Hepatocyte (in vitro differentiated cells): ENCODE results near the gene EYS. TPM values are rescaled to one million over a fixed set of nuclear protein-coding genes. Genes with fewer than 3 reads are reported as not detected.

Experiments used
- DNase-seq: peaks from one replicate; pipeline ENCODE4 v3.0.0-alpha.2; 2016; ENCODE audit warnings: low spot score
- H2AFZ ChIP-seq: fragments of 200-600 bp; sonication (generic); 2 replicates; pipeline ENCODE4 v1.6.0; 2016; ENCODE audit warnings: antibody characterized with exemption, mild to moderate bottlenecking
- H3K27ac ChIP-seq: fragments of 200-600 bp; sonication (generic); 2 replicates; pipeline ENCODE4 v1.5.1; 2016; ENCODE audit warnings: mild to moderate bottlenecking
- H3K27me3 ChIP-seq: fragments of 200-600 bp; sonication (generic); 2 replicates; pipeline ENCODE4 v1.6.1; 2016
- H3K36me3 ChIP-seq: fragments of 200-600 bp; sonication (generic); replicated peaks from 2 replicates; pipeline ENCODE4 v1.5.1; 2016; ENCODE audit warnings: low read depth; ENCODE audit not compliant: insufficient read depth
- H3K4me1 ChIP-seq: fragments of 200-600 bp; sonication (generic); 2 replicates; pipeline ENCODE4 v1.5.1; 2016; ENCODE audit warnings: mild to moderate bottlenecking, moderate library complexity; ENCODE audit not compliant: insufficient read depth
- H3K4me2 ChIP-seq: fragments of 200-600 bp; sonication (generic); 2 replicates; pipeline ENCODE4 v1.6.0; 2016
- H3K4me3 ChIP-seq: fragments of 200-600 bp; sonication (generic); 2 replicates; pipeline ENCODE4 v1.5.1; 2016; ENCODE audit warnings: mild to moderate bottlenecking
- H3K79me2 ChIP-seq: fragments of 200-600 bp; sonication (generic); 2 replicates; pipeline ENCODE4 v1.6.0; 2017; ENCODE audit warnings: mild to moderate bottlenecking
- H3K9me2 ChIP-seq: fragments of 200-600 bp; sonication (generic); replicated peaks from 2 replicates; pipeline ENCODE4 v1.6.0; 2017; ENCODE audit warnings: mild to moderate bottlenecking; ENCODE audit not compliant: insufficient read depth
- H3K9me3 ChIP-seq: fragments of 200-600 bp; sonication (generic); 2 replicates; pipeline ENCODE4 v1.5.1; 2016; ENCODE audit warnings: low read depth, mild to moderate bottlenecking
- H4K20me1 ChIP-seq: fragments of 200-600 bp; sonication (generic); 2 replicates; pipeline ENCODE4 v1.6.0; 2016; ENCODE audit warnings: mild to moderate bottlenecking; ENCODE audit not compliant: insufficient read depth, poor library complexity, severe bottlenecking
- CTCF ChIP-seq: fragments of 200-600 bp; sonication (generic); IDR thresholded peaks from 2 replicates; pipeline ENCODE4 v1.5.1; 2016; ENCODE audit warnings: antibody characterized with exemption, mild to moderate bottlenecking; ENCODE audit not compliant: poor library complexity
- EZH2 ChIP-seq: fragments of 200-600 bp; sonication (generic); IDR thresholded peaks from 2 replicates; pipeline ENCODE4 v1.6.1; 2016; ENCODE audit warnings: antibody characterized with exemption, mild to moderate bottlenecking, borderline replicate concordance
- EZH2phosphoT487 ChIP-seq: fragments of 200-600 bp; sonication (generic); IDR thresholded peaks from one replicate; pipeline ENCODE4 v1.6.1; 2018; ENCODE audit warnings: antibody characterized with exemption, mild to moderate bottlenecking, low read depth, moderate library complexity; ENCODE audit not compliant: unreplicated experiment, severe bottlenecking
- WGBS: methylation state at CpG from one replicate; pipeline ENCODE4 v1.1.6; 2016; ENCODE audit warnings: low lambda C conversion rate; ENCODE audit errors: missing lambda C conversion rate; 5-methylcytosine and 5-hydroxymethylcytosine counted together
- polyA plus RNA-seq: library from polyadenylated mRNA; unstranded; fragments of >200 nt; fragmentation: Nextera tagmentation; extraction: Ambion mirVana; gene quantifications from 2 replicates; pipeline ENCODE4 v1.2.1, GENCODE V29; 2016
- total RNA-seq: library from RNA; depleted of rRNA; stranded (reverse); fragments of >200 nt; gene quantifications from 2 replicates; pipeline ENCODE4 v1.2.3, GENCODE V29; 2014

The EYS gene
- total and polyA plus RNA-seq, 2 experiments from 2014 or later = 0.57 to 0.68 TPM

GRCh38 chr6:65546894-65547293 is 160.1 kb downstream of the EYS start:
- 90% methylated on average over 3 of the region's 3 CpGs for WGBS
- Histone ChIP-seq H3K27ac (no peak overlapping the region), H3K4me1 (no peaks in the 10 kb centered on the region), H3K36me3 (no peaks in the 10 kb centered on the region), H4K20me1 (no peaks in the 10 kb centered on the region), H3K4me3 (no peak overlapping the region), H2AFZ (no peak overlapping the region), H3K9me2 (no peaks in the 10 kb centered on the region), H3K27me3 (no peaks in the 10 kb centered on the region), H3K4me2 (no peak overlapping the region), H3K9me3 (no peaks in the 10 kb centered on the region), H3K79me2 (no peaks in the 10 kb centered on the region)
- DNase-seq = no peak
- no peak for TF ChIP-seq CTCF
- TF ChIP-seq EZH2 = no peak
- no peak for TF ChIP-seq EZH2phosphoT487

- Histone ChIP-seq H3K4me2 (no peak overlapping the region), H3K4me3 (no peak overlapping the region), H3K36me3 (no peaks in the 10 kb centered on the region), H3K9me2 (no peaks in the 10 kb centered on the region), H4K20me1 (no peaks in the 10 kb centered on the region), H3K27ac (no peak overlapping the region), H3K9me3 (no peaks in the 10 kb centered on the region), H3K27me3 (no peaks in the 10 kb centered on the region), H3K4me1 (no peaks in the 10 kb centered on the region), H3K79me2 (no peaks in the 10 kb centered on the region), H2AFZ (no peak overlapping the region)
- 88% methylated on average over 2 of the region's 2 CpGs for WGBS
- no peak for TF ChIP-seq EZH2
- TF ChIP-seq EZH2phosphoT487 = no peak
- no peak for TF ChIP-seq CTCF
- no peak for DNase-seq
These were observed 161.1 kb downstream of the EYS start for GRCh38 chr6:65545920-65546319.

- no peaks in the 10 kb centered on the region for H3K79me2 ChIP-seq
These were observed 168.4 kb downstream of the EYS start for GRCh38 chr6:65538644-65539043.

More at GRCh38 chr6:65538644-65539043, 168.4 kb downstream of the EYS start:
- no peak for TF ChIP-seq EZH2phosphoT487
- TF ChIP-seq EZH2 = no peak
- no peak for TF ChIP-seq CTCF
- Histone ChIP-seq H3K9me3 (no peaks in the 10 kb centered on the region), H3K27ac (no peak overlapping the region), H4K20me1 (no peaks in the 10 kb centered on the region), H3K36me3 (no peaks in the 10 kb centered on the region), H3K4me2 (no peak overlapping the region), H3K27me3 (no peaks in the 10 kb centered on the region), H3K4me3 (no peak overlapping the region), H2AFZ (no peak overlapping the region), H3K9me2 (no peaks in the 10 kb centered on the region), H3K4me1 (no peaks in the 10 kb centered on the region)
- no peak for DNase-seq
- WGBS = 100% methylated on average over 1 of the region's 1 CpG
